ENCODE results near the gene HBG1.

Gene HBG1

DNA sequence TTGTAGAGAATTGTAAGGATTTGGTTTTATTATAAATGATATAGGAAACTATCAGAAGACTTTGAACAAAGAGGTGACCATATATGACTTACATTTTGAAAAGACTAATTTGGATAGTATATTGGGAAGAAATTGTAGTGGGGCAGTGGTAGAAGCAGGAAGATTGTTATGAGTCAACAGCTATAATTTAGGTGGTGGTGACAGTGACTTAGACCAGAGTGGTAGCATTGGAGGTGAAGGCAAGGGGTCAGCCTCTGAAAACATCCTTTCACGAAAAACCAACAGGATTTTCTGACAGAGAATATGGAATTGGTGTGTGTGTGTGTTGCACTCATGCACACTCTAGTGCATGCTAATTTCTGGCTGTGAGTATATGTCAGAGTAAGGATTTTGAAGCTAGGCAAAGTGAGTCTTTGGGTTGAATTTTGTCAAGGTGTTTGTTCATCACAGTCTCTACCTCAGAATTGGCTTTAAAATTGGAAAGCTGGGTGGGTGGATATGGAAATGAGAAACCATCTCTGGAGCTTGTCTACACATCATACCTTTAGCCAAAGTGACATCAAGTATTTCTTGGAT lies 28.2 kb upstream of the HBG1 start:
- no peak overlapping the region for H2BK120ac ChIP-seq (ENCODE audit: low read depth, low read length)
- H3K18ac ChIP-seq (ENCODE audit: low read depth in 1 of 2, low read length in 2 of 2) = no peak overlapping the region
- H3K4ac ChIP-seq (ENCODE audit: low read depth in 1 of 2, low read length in 2 of 2) = no peak overlapping the region
- no peak overlapping the region for H3K23ac ChIP-seq (ENCODE audit: low read length in 2 of 2)
- H3K4me2 ChIP-seq (ENCODE audit: low read length, poor library complexity, severe bottlenecking) = no peak overlapping the region
- peaks cover 3% of the 10 kb centered on the region for H3K4me1 ChIP-seq (ENCODE audit: control insufficient read depth, insufficient read depth, low read depth, low read length)
- H2BK5ac ChIP-seq (ENCODE audit: low read depth, low read length, poor library complexity, severe bottlenecking) = no peak overlapping the region
- DNase-seq = no peak
- H2BK15ac ChIP-seq (ENCODE audit: low read depth, poor library complexity, severe bottlenecking) = no peak overlapping the region
- no peak overlapping the region for H3K9ac ChIP-seq (ENCODE audit: low read length)
- H3K36me3 ChIP-seq (ENCODE audit: control insufficient read depth in 1 of 2, insufficient read depth in 2 of 2, low read depth in 1 of 2, low read length in 2 of 2) = no peaks in the 10 kb centered on the region
- no peaks in the 10 kb centered on the region for H3K27me3 ChIP-seq (ENCODE audit: control insufficient read depth in 1 of 2, insufficient read depth in 1 of 2, low read length in 2 of 2)
- H3K79me1 ChIP-seq (replicated peaks; ENCODE audit: low read length, poor library complexity, severe bottlenecking) = no peaks in the 10 kb centered on the region
- no peak overlapping the region for H3K4me3 ChIP-seq (ENCODE audit: insufficient read depth in 1 of 2, low read depth in 1 of 2, low read length in 2 of 2)
- no peak overlapping the region for H4K8ac ChIP-seq (ENCODE audit: low read length)
- 8% methylated on average over 1 of the region's 1 CpG for WGBS
- no peaks in the 10 kb centered on the region for H3K9me3 ChIP-seq (ENCODE audit: control insufficient read depth, low read length)
- H4K91ac ChIP-seq (ENCODE audit: low read length) = no peak overlapping the region
- no peak overlapping the region for H2AFZ ChIP-seq (ENCODE audit: low read depth, low read length)
- H3K14ac ChIP-seq (ENCODE audit: low read length in 2 of 2) = no peak overlapping the region
- H2AK5ac ChIP-seq (ENCODE audit: low read length, severe bottlenecking) = no peak overlapping the region
- H3K27ac ChIP-seq (ENCODE audit: low read length, poor library complexity, severe bottlenecking) = no peak overlapping the region
- H2BK12ac ChIP-seq (ENCODE audit: low read length in 2 of 2) = peak overlapping the region in 1 of 2 experiments; percentile 2

- Histone ChIP-seq H2BK12ac (ENCODE audit: low read length in 2 of 2) (no peak overlapping the region), H4K8ac (ENCODE audit: low read length) (no peak overlapping the region), H3K9ac (ENCODE audit: low read length) (no peak overlapping the region), H2AFZ (ENCODE audit: low read depth, low read length) (no peak overlapping the region), H2AK5ac (ENCODE audit: low read length, severe bottlenecking) (no peak overlapping the region), H3K4me1 (ENCODE audit: control insufficient read depth, insufficient read depth, low read depth, low read length) (peaks cover 3% of the 10 kb centered on the region), H3K4me3 (ENCODE audit: insufficient read depth in 1 of 2, low read depth in 1 of 2, low read length in 2 of 2) (no peak overlapping the region), H3K4ac (ENCODE audit: low read depth in 1 of 2, low read length in 2 of 2) (no peak overlapping the region), H3K23ac (ENCODE audit: low read length in 2 of 2) (no peak overlapping the region), H3K36me3 (ENCODE audit: control insufficient read depth in 1 of 2, insufficient read depth in 2 of 2, low read depth in 1 of 2, low read length in 2 of 2) (no peaks in the 10 kb centered on the region), H3K79me1 (replicated peaks; ENCODE audit: low read length, poor library complexity, severe bottlenecking) (no peaks in the 10 kb centered on the region), H3K27me3 (ENCODE audit: control insufficient read depth in 1 of 2, insufficient read depth in 1 of 2, low read length in 2 of 2) (no peaks in the 10 kb centered on the region), H2BK5ac (ENCODE audit: low read depth, low read length, poor library complexity, severe bottlenecking) (no peak overlapping the region), H3K27ac (ENCODE audit: low read length, poor library complexity, severe bottlenecking) (no peak overlapping the region), H4K91ac (ENCODE audit: low read length) (no peak overlapping the region), H3K18ac (ENCODE audit: low read depth in 1 of 2, low read length in 2 of 2) (no peak overlapping the region), H3K4me2 (ENCODE audit: low read length, poor library complexity, severe bottlenecking) (no peak overlapping the region), H3K14ac (ENCODE audit: low read length in 2 of 2) (no peak overlapping the region), H3K9me3 (ENCODE audit: control insufficient read depth, low read length) (no peaks in the 10 kb centered on the region), H2BK15ac (ENCODE audit: low read depth, poor library complexity, severe bottlenecking) (no peak overlapping the region), H2BK120ac (ENCODE audit: low read depth, low read length) (no peak overlapping the region)
- WGBS = 98% methylated on average over 2 of the region's 2 CpGs
- DNase-seq = no peak
Observed at GRCh38 chr11:5276697-5277096, 27.0 kb upstream of the HBG1 start.

- Histone ChIP-seq H3K14ac (ENCODE audit: low read length in 2 of 2) (no peak overlapping the region), H3K27me3 (ENCODE audit: control insufficient read depth in 1 of 2, insufficient read depth in 1 of 2, low read length in 2 of 2) (no peaks in the 10 kb centered on the region), H3K4me1 (ENCODE audit: control insufficient read depth, insufficient read depth, low read depth, low read length) (no peaks in the 10 kb centered on the region), H3K27ac (ENCODE audit: low read length, poor library complexity, severe bottlenecking) (no peak overlapping the region), H3K18ac (ENCODE audit: low read depth in 1 of 2, low read length in 2 of 2) (no peak overlapping the region), H2BK12ac (ENCODE audit: low read length in 2 of 2) (no peak overlapping the region), H2BK15ac (ENCODE audit: low read depth, poor library complexity, severe bottlenecking) (no peak overlapping the region), H3K9me3 (ENCODE audit: control insufficient read depth, low read length) (no peaks in the 10 kb centered on the region), H2AK5ac (ENCODE audit: low read length, severe bottlenecking) (no peak overlapping the region), H4K91ac (ENCODE audit: low read length) (no peak overlapping the region), H2BK5ac (ENCODE audit: low read depth, low read length, poor library complexity, severe bottlenecking) (no peak overlapping the region), H2BK120ac (ENCODE audit: low read depth, low read length) (no peak overlapping the region), H3K4ac (ENCODE audit: low read depth in 1 of 2, low read length in 2 of 2) (no peak overlapping the region), H3K4me2 (ENCODE audit: low read length, poor library complexity, severe bottlenecking) (no peak overlapping the region), H2AFZ (ENCODE audit: low read depth, low read length) (no peak overlapping the region), H4K8ac (ENCODE audit: low read length) (no peak overlapping the region), H3K36me3 (ENCODE audit: control insufficient read depth in 1 of 2, insufficient read depth in 2 of 2, low read depth in 1 of 2, low read length in 2 of 2) (no peaks in the 10 kb centered on the region), H3K9ac (ENCODE audit: low read length) (no peak overlapping the region), H3K4me3 (ENCODE audit: insufficient read depth in 1 of 2, low read depth in 1 of 2, low read length in 2 of 2) (no peak overlapping the region), H3K23ac (ENCODE audit: low read length in 2 of 2) (no peak overlapping the region), H3K79me1 (replicated peaks; ENCODE audit: low read length, poor library complexity, severe bottlenecking) (no peaks in the 10 kb centered on the region)
- DNase-seq = peak; percentile 49
- WGBS = 51% methylated on average over 6 of the region's 6 CpGs
Observed at GRCh38 chr11:5275369-5276110, 25.9 kb upstream of the HBG1 start.

- no peak overlapping the region for H3K23ac ChIP-seq (ENCODE audit: low read length in 2 of 2)
- H3K18ac ChIP-seq (ENCODE audit: low read depth in 1 of 2, low read length in 2 of 2) = peak overlapping the region in 1 of 2 experiments; percentile 28
- H2AK5ac ChIP-seq (ENCODE audit: low read length, severe bottlenecking) = no peak overlapping the region
- H3K9ac ChIP-seq (ENCODE audit: low read length) = no peak overlapping the region
- no peak overlapping the region for H3K4ac ChIP-seq (ENCODE audit: low read depth in 1 of 2, low read length in 2 of 2)
- H2BK5ac ChIP-seq (ENCODE audit: low read depth, low read length, poor library complexity, severe bottlenecking) = no peak overlapping the region
- H4K8ac ChIP-seq (ENCODE audit: low read length) = peak overlapping the region; percentile 52
- no peak overlapping the region for H3K4me3 ChIP-seq (ENCODE audit: insufficient read depth in 1 of 2, low read depth in 1 of 2, low read length in 2 of 2)
- H2BK12ac ChIP-seq (ENCODE audit: low read length in 2 of 2) = no peak overlapping the region
- WGBS = 27% methylated on average over 5 of the region's 5 CpGs
- no peak overlapping the region for H2BK120ac ChIP-seq (ENCODE audit: low read depth, low read length)
- no peaks in the 10 kb centered on the region for H3K27me3 ChIP-seq (ENCODE audit: control insufficient read depth in 1 of 2, insufficient read depth in 1 of 2, low read length in 2 of 2)
- peak overlapping the region in 1 of 2 experiments; percentile 4 for H3K14ac ChIP-seq (ENCODE audit: low read length in 2 of 2)
- H2AFZ ChIP-seq (ENCODE audit: low read depth, low read length) = no peak overlapping the region
- H3K36me3 ChIP-seq (ENCODE audit: control insufficient read depth in 1 of 2, insufficient read depth in 2 of 2, low read depth in 1 of 2, low read length in 2 of 2) = no peaks in the 10 kb centered on the region
- H4K91ac ChIP-seq (ENCODE audit: low read length) = no peak overlapping the region
- H3K27ac ChIP-seq (ENCODE audit: low read length, poor library complexity, severe bottlenecking) = no peak overlapping the region
- H3K4me2 ChIP-seq (ENCODE audit: low read length, poor library complexity, severe bottlenecking) = no peak overlapping the region
- no peaks in the 10 kb centered on the region for H3K9me3 ChIP-seq (ENCODE audit: control insufficient read depth, low read length)
- H3K79me1 ChIP-seq (replicated peaks; ENCODE audit: low read length, poor library complexity, severe bottlenecking) = no peaks in the 10 kb centered on the region
- H3K4me1 ChIP-seq (ENCODE audit: control insufficient read depth, insufficient read depth, low read depth, low read length) = no peaks in the 10 kb centered on the region
- H2BK15ac ChIP-seq (ENCODE audit: low read depth, poor library complexity, severe bottlenecking) = no peak overlapping the region
- peak; percentile 24 for DNase-seq
Observed at GRCh38 chr11:5274395-5274794, 24.7 kb upstream of the HBG1 start.
